HEK293T (cell line): ENCODE measurements around the gene PET117.

Source experiments
- ARNT ChIP-seq: fragments of 450-650 bp; IDR thresholded peaks from 2 replicates; pipeline ENCODE4 v1.6.1; 2017; ENCODE audit warnings: mild to moderate bottlenecking
- BHLHE40 ChIP-seq: fragments of 450-650 bp; IDR thresholded peaks from 2 replicates; pipeline ENCODE4 v1.6.1; 2016; ENCODE audit warnings: mild to moderate bottlenecking, moderate library complexity, borderline replicate concordance
- FOXK2 ChIP-seq: fragments of 450-650 bp; IDR thresholded peaks from 2 replicates; pipeline ENCODE4 v1.6.1; 2016; ENCODE audit warnings: mild to moderate bottlenecking
- FOXM1 ChIP-seq: fragments of 450-650 bp; IDR thresholded peaks from 2 replicates; pipeline ENCODE4 v1.6.1; 2017; ENCODE audit warnings: mild to moderate bottlenecking, borderline replicate concordance
- HDGF ChIP-seq: fragments of 450-650 bp; IDR thresholded peaks from 2 replicates; pipeline ENCODE4 v1.6.1; 2017; ENCODE audit warnings: antibody characterized with exemption, borderline replicate concordance
- L3MBTL2 ChIP-seq: fragments of 450-650 bp; conservative IDR thresholded peaks from 2 replicates; pipeline ENCODE4 v1.6.1; 2016; ENCODE audit warnings: mild to moderate bottlenecking
- LEF1 ChIP-seq: fragments of 450-650 bp; IDR thresholded peaks from 2 replicates; pipeline ENCODE4 v1.6.1; 2017; ENCODE audit warnings: mild to moderate bottlenecking, borderline replicate concordance
- NFRKB ChIP-seq: fragments of 450-650 bp; IDR thresholded peaks from 2 replicates; pipeline ENCODE4 v1.6.1; 2016; ENCODE audit warnings: mild to moderate bottlenecking, moderate library complexity
- SP1 ChIP-seq: fragments of 450-650 bp; IDR thresholded peaks from 2 replicates; pipeline ENCODE4 v1.6.1; 2017
- TARDBP ChIP-seq: fragments of 450-650 bp; IDR thresholded peaks from 2 replicates; pipeline ENCODE4 v1.6.1; 2016
- ZNF384 ChIP-seq: fragments of 450-650 bp; IDR thresholded peaks from 2 replicates; pipeline ENCODE4 v1.6.1; 2016

DNA sequence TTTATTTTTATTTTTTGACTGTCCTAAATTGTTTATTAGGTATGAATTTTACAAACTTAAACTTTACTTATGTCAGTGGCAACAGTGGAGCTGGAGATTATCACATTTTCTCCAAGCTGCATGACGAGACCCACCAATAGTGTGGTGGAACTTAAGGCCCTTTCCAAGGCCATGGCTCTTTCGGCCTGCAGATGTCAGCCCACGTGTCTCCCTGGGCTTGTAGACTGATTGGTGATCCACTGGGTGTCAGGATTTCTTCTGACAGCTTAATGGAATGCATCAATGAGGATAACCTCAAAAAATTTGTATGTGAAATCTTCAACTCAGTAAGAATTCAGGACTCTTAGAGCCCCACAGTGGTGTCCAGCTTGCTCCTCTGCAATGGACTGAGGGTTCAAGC is 47.6 kb upstream of the PET117 start:
- TF ChIP-seq L3MBTL2, result no peak
- TF ChIP-seq FOXK2, result no peak
- no peak for TF ChIP-seq ARNT
- no peak for TF ChIP-seq ZNF384
- no peak for TF ChIP-seq FOXM1
- no peak for TF ChIP-seq LEF1
- no peak for TF ChIP-seq SP1
- no peak for TF ChIP-seq BHLHE40
- no peak for TF ChIP-seq HDGF
- no peak for TF ChIP-seq TARDBP
- no peak for TF ChIP-seq NFRKB
